GM21737 (cell line): ENCODE results near the gene ZNF135.

Experiments used
- ATAC-seq: cut with Tn5 transposase; IDR thresholded peaks from one replicate; pipeline ENCODE4 v1.9.1; 2021; ENCODE audit warnings: mild to moderate bottlenecking, moderate library complexity; ENCODE audit not compliant: unreplicated experiment

ZNF135 gene

DNA sequence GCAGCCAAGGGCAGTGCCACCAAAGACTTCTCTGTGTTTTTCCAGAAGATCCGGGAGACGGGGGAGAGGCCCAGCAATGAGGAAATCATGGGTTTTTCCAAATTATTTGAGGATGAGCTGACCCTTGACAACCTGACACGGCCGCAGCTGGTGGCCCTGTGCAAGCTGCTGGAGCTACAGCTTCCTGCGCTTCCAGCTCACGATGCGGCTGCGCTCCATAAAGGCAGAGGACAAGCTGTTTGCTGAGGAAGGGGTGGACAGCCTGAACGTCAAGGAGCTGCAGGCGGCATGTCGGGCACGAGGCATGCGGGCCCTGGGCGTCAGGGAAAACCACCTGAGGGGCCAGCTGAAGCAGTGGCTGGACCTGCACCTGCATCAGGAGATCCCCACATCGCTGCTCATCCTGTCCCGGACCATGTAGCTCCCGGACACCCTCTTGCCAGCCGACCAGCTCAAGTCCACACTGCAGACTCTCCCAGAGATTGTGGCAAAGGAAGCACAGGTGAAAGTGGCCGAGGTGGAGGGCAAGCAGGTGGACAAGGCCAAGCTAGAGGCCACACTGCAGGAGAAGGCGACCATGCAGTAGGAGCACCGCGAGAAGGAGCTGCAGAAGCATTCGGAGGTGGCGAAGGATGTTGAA, 13.6 kb upstream of the ZNF135 start:
- no peak for ATAC-seq

GRCh38 chr19:58046856-58047255, 12.2 kb upstream of the ZNF135 start:
- ATAC-seq = no peak

DNA sequence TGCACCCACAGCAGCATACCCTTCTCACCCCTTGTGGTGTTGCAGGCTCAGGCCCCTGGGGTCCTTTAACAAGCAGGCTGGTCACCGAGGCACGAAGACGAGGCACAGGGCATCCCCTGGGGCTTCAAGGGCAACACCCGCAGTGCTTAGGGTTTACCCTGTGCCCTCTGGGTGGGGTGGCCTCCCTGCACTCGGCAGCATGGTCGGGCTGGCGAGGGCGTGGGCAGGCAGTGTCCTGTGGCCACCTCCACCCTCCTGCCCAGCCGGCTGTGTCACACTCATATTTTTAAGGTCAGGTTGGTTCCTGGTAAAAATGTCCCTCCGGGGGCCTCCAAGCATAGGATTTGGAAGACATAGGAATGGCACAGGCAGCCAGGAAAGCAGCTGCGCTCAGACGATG, 11.4 kb upstream of the ZNF135 start:
- no peak for ATAC-seq

DNA sequence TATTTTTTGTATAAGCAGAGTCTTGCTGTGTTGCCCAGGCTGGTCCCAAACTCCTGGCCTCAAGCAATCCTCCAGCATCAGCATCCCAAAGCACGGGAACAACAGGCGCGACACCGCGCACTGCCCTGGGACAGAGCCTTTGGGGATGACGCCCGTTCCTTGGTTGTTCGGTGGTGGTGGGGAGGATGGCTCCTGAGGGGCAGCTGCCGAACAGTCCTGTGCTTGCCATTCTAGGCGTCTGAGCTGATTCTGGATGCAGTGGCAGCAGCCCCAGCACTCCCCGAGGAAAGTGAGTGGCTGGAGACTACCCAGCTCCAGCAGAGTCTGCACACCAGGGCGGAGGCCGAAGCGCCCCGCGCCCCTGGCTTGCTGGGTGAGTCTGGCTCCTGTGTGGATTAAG, 6.8 kb upstream of the ZNF135 start:
- no peak for ATAC-seq

GRCh38 chr19:58053480-58054156, 5.5 kb upstream of the ZNF135 start:
- ATAC-seq = no peak

DNA sequence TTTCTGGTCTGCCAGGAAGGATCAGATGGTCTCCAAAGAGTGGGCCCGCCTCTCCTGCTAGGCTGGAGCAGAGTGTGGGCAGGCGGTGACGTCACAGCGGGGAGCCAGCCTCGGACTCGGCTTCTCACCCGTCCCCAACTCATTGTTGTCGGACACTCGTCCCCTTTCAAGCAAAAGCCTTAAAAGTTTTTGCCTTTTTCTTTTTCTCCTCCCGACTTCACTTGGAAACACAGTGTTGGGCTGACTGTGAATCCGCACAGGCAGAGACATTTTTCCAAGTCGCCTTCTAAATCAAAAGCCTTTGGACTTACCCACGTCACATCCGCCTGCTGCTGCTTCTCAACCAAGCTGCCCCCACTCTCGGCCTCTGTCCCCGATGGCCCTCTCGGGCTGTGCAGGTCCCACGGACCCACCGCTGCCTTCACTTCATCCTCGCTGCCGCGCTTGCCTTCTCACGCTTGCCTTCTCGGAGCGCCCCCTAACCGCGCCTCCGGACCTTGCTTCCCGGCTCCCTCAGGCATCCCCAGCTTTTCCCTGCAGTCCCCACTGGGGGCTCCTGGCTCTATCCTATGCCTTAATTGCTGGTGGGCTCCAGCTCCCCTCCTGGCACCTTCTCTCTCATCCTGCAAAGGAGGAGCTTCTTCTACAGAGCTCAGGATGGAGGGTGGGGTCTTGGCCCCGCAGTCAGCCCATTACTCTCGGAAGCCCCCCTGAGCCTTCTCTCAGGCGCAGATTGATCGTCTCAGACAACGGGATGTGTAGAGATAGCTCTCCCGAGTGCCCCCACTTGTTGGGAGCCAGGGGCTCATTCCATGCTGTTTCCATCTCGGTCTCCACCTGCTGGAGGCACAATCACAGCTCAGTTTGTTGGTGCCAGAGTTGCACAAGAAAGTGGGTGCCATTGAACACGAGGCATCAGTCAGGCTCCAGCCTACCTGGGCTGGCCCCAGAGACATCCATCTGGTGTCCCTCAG, 3.9 kb upstream of the ZNF135 start:
- ATAC-seq = no peak

DNA sequence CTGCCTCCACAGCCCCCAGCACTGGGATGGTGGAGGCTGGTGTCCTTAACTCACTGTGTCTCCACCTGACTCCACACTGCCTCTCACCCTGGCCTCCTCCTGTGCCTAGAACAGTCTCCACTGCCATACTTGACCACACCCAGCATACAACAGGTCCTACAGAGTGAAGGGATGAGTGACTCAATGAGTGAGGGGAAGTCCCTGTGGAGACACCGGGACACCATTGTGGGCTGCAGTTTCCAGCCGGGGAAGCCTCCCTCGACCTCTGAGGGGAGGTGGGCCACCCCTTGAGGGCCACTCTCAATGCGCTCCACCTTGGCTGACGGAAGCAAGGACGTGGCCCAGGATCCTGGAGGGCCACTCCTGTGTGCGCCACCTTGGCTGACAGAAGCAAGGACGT, 2.8 kb upstream of the ZNF135 start:
- no peak for ATAC-seq

- no peak for ATAC-seq
These were observed 2.2 kb upstream of the ZNF135 start for GRCh38 chr19:58056861-58057260.

DNA sequence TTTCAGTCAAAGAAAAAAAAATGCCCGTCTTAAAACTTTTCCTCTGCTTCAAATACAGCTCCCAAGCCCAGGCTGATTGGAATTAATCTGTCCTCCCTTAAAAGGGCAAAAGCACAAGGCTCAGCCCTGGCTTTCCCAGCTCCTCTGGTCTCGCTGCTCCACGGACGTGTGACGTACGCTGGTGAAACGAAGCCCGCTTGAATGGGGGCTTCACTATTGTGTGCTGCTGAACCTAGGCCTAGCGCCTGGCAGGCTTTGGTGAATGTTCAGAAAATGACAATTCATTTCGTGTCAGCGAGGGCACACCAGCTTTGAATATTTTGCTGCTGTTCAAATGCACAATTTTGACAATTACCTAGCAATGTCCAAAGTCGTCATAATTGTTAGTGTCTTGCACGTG, 615 bp upstream of the ZNF135 start:
- ATAC-seq = no peak

- ATAC-seq = no peak
These were observed 593 bp downstream of the ZNF135 start for GRCh38 chr19:58059671-58060078.

DNA sequence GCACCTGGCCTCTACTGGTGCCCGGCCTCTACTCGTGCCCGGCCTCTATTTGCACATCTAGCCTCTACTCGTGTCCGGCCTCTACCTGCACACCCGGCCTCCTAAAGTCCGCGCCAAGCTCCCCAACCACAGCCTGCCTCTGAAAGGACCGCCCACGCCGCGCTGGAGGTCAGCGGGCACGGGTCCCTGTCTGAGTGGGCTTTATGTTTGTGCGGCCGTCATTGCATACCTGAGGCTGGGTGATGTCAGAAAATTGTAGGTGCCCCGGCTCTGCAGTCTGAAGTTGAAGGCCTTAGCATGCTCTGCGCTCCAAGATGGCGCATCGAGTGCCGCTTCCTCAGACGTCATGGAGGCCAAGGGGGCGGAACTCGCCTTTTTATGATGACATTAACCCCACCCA, 1.1 kb downstream of the ZNF135 start:
- no peak for ATAC-seq

DNA sequence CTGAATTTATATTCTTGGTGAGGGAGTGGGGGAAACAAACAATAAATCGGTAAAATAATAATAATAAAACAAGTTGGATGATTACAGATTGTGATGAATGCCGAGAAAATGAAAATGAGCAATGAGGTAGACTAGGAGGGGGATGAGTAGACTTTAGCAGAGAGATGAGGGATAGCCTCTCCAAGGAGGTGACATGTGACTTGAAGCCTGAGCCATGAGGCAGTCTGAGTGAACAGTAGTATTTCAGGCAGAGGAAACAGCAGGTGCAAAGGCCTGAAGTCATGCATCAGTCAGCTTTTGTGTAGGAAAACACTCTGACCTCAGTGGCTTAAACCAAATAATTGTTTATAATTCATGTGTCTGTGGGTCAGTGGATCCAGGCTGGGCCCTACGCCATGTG, 4.6 kb downstream of the ZNF135 start:
- ATAC-seq = no peak

DNA sequence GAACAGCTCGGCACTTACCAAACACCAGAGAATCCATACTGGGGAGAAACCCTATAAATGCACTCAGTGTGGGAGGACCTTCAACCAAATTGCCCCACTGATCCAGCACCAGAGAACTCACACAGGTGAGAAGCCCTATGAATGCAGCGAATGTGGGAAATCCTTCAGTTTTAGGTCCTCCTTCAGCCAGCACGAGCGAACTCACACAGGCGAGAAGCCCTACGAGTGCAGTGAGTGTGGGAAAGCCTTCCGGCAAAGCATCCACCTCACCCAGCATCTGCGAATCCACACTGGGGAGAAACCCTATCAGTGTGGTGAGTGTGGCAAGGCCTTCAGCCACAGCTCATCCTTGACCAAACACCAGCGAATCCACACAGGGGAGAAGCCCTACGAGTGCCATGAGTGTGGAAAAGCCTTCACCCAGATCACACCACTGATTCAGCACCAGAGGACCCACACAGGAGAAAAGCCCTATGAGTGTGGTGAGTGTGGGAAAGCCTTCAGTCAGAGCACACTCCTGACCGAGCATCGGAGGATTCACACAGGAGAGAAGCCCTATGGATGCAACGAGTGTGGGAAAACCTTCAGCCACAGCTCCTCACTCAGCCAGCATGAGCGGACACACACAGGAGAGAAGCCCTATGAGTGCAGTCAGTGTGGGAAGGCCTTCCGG, 8.3 kb downstream of the ZNF135 start:
- no peak for ATAC-seq

DNA sequence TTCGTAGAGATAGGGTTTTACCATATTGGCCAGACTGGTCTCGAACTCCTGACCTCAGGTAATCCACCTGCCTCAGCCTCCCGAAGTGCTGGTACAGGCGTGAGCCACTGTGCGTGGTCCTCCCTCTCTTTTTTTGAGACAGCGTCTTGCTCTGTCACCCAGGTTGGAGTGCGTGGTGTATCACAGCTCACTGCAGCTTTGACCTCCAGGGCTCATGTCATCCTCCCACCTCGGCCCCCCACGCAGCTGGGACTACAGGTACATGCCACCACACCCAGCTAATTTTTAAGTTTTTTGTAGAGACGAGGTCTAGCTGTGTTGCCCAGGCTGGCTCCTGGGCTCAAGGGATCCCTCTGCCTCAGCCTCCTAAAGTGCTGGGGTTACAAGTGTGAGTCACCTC, 20.7 kb downstream of the ZNF135 start:
- no peak for ATAC-seq

GRCh38 chr19:58083021-58083420, 23.9 kb downstream of the ZNF135 start:
- no peak for ATAC-seq

DNA sequence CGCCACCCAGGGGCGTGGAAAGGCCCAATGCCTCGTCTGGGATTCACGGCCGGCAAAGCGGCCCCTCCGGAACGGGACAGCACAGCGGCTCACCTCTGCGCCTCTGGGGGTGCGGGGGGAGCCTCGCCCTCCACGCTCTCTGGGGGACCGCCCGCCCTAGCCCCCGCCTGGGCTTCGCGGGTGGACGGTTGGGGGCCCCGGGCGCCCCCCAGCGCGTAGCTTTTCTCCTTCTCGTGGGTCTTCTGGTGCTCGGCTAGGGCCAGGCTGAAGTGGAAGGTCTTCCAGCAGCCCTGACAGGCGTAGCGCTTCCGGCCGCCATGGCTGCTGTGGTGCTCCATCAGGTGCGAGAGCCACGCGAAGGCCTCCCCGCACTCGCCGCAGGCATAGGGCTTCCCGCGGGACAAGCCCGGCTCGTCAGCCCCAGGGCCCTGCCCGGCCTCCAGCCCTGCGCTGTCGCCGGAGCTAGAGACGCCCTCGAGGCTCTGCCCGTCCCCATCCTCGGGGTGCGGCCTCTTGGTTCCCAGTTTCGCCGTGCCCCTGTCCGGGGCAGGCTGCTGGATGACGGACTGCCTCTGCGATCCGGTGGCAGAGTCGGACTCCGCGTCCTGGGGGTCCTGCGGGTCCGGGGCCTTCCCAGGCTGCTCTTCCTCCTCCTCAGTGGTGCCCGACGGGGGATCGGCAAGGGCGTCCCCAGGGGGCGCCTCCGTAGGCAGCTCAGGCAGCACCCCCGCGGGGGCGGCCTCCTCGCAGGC, 25.7 kb downstream of the ZNF135 start:
- ATAC-seq = no peak

DNA sequence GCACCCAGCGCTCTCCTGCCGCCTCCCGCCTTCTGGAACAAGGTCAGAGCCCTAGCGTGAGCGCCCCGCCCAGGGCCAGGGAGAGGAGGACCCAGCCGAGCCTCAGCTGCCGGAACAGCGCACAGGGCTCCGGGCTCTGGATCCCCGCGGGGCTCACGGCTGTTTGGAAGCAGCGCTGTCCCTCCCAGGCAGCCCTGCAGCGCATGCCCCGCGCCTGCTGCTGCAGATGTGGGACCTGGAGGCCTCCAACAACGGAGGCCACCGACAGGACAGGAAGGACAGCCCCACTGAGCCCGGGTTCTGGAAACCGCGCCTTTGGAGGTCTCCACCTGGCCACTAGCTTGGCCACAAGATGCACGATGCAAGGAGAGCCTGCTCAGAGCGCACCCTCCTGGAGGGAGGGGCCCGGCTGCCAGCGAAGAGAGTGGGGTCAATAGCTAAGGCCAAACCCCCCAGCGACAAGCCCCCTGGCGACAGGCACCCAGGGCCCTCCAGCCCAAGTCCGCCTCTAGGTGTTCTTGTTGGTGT, 26.3 kb downstream of the ZNF135 start:
- ATAC-seq = no peak

DNA sequence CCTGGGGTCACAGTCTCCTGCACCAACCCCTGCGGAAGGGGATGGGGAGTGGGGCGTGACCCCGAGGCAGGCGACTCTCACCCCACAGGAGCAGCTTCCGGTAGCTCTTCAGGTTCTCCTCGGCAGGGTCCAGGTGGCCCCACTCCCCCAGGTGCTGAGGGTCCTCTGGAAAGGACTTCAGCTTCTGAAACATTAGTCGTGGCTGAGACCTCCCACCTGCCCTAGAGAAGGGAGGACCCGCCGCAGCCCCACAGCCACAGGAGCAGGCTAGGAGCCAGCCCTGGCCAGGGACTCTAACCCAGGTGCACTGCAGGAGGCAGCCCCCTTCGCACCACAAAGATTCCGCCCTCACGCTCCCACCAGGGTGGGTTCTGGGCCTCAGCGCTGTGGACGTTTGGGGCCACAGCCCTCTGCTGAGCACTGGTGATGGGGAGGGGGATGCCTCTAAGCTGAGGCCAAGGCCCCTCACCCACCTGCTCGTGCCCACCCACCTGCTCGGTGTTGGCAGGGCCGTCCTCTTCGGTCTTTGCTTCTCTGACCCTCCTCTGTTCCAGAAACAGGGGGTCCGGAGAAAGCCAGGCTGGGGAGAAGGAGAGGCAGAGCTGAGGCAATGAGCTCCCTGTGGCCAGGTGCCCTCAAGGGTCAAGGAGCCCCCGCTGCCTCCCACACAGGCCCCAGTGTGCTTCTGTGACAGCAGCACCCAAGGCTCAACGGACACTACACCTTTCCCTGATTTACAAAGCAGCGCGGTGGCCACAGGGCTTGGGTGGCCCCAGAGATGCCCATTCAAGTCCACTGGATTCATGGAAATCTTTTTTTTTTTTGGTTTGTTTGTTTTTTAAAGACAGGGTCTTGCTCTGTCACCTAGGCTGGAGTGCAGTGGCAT, 28.0 kb downstream of the ZNF135 start:
- ATAC-seq = no peak

DNA sequence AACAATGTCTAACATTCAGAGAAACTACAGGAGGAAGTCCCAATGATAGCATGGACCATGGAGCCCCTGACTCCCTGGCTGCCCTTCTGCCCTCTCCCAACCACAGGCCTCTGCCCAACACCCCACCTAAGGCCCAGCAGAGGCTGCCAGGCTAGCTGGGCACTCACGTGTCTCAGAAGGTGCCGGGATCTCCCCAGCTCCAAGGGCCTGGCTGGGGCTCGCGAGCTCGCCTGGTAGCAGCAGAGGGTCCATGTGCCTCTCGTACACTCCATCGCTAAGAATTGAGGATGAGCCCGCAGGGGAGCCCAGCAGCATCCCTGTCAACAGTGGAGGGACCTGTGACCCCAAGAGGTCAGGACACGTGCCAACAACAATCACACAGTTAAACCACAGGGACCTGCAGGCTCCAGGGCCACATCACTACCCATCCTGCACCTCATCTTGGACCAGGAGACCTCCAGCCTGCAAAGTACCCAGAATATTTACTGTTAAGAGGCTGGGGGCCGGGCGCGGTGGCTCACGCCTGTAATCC, 29.5 kb downstream of the ZNF135 start:
- ATAC-seq = no peak
